Smooth muscle cell (in vitro differentiated cells): ENCODE data around the gene GJC1. TPM values are rescaled to one million over a fixed set of nuclear protein-coding genes. Genes with fewer than 3 reads are reported as not detected.

ENCODE experiments used
- DNase-seq: peaks from one replicate; lab custom pipeline; 2025; ENCODE audit not compliant: unreplicated experiment; lab: John Stamatoyannopoulos, UW
- H2AFZ ChIP-seq: fragments of 200-600 bp; sonication (generic); 2 replicates; pipeline ENCODE4 v1.6.0; 2016; ENCODE audit warnings: antibody characterized with exemption, low read depth, mild to moderate bottlenecking
- H3F3A ChIP-seq: fragments of 200-600 bp; sonication (generic); 2 replicates; pipeline ENCODE4 v1.6.0; 2017; ENCODE audit warnings: antibody characterized with exemption, low read depth
- H3K27ac ChIP-seq: fragments of 200-600 bp; sonication (generic); 2 replicates; pipeline ENCODE4 v1.5.1; 2016; ENCODE audit warnings: low read depth, mild to moderate bottlenecking
- H3K27me3 ChIP-seq: fragments of 200-600 bp; sonication (generic); 2 replicates; pipeline ENCODE4 v1.6.1; 2016; ENCODE audit warnings: low read depth, mild to moderate bottlenecking
- H3K36me3 ChIP-seq: fragments of 200-600 bp; sonication (generic); 2 replicates; pipeline ENCODE4 v1.5.1; 2016; ENCODE audit warnings: low read depth
- H3K4me1 ChIP-seq: fragments of 200-600 bp; sonication (generic); 2 replicates; pipeline ENCODE4 v1.5.1; 2016; ENCODE audit warnings: low read depth
- H3K4me2 ChIP-seq: fragments of 200-600 bp; sonication (generic); 2 replicates; pipeline ENCODE4 v1.6.0; 2016; ENCODE audit warnings: mild to moderate bottlenecking
- H3K4me3 ChIP-seq: fragments of 200-600 bp; sonication (generic); 2 replicates; pipeline ENCODE4 v1.5.1; 2016; ENCODE audit warnings: mild to moderate bottlenecking
- H3K79me2 ChIP-seq: fragments of 200-600 bp; sonication (generic); 2 replicates; pipeline ENCODE4 v1.6.0; 2016; ENCODE audit warnings: low read depth, mild to moderate bottlenecking
- H3K9ac ChIP-seq: fragments of 200-600 bp; sonication (generic); 2 replicates; pipeline ENCODE4 v1.6.0; 2016; ENCODE audit warnings: low read depth
- H3K9me3 ChIP-seq: fragments of 200-600 bp; sonication (generic); replicated peaks from 2 replicates; pipeline ENCODE4 v1.5.1; 2016; ENCODE audit warnings: low read depth
- H4K20me1 ChIP-seq: fragments of 200-600 bp; sonication (generic); 2 replicates; pipeline ENCODE4 v1.6.0; 2016; ENCODE audit warnings: low read depth
- WGBS: methylation state at CpG from one replicate; pipeline ENCODE4 v1.1.7; 2016; ENCODE audit warnings: low lambda C conversion rate; 5-methylcytosine and 5-hydroxymethylcytosine counted together
- polyA plus RNA-seq: library from polyadenylated mRNA; unstranded; fragments of >200 nt; fragmentation: Nextera tagmentation; extraction: Ambion mirVana; gene quantifications from 2 replicates; pipeline ENCODE4 v1.2.1, GENCODE V29; 2016
- total RNA-seq: library from RNA; depleted of rRNA; stranded (reverse); fragments of >200 nt; gene quantifications from 2 replicates; pipeline ENCODE4 v1.2.3, GENCODE V29; 2014
- TF ChIP-seq, protein P1 (sequence below): fragments of 200-600 bp; sonication (generic); IDR thresholded peaks from 2 replicates; pipeline ENCODE4 v1.5.1; 2017; ENCODE audit warnings: borderline replicate concordance, mild to moderate bottlenecking, antibody characterized with exemption; ENCODE audit not compliant: insufficient read depth, poor library complexity, severe bottlenecking

Gene GJC1
- total and polyA plus RNA-seq, 2 experiments from 2014 or later, result 8.0 to 16.1 TPM

DNA sequence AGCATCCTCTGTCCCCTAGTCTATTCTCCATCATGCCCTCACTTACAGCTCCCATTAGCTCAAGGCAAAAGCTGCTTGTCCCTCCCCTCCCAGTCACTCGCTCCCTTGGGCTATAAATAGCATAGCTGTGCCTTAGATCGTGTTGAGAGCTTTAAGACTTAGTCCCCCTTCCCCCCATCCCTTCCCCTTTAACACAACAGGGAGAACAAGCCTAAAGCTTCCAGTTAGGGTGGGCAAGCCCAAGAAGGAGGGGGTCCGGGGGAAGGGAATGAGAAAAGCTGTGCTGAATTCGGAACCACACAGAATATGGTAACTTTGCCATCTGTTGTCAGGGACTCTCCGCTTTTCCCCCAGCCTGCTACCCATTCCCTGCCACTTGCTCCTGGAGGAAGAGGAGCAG, 12.7 kb upstream of the GJC1 start:
- WGBS, result 35% methylated on average over 5 of the region's 5 CpGs
- no peaks in the 10 kb centered on the region for H3K27me3 ChIP-seq
- no peak overlapping the region for H3K4me2 ChIP-seq
- H4K20me1 ChIP-seq, result no peaks in the 10 kb centered on the region
- TF ChIP-seq, protein P1, sequence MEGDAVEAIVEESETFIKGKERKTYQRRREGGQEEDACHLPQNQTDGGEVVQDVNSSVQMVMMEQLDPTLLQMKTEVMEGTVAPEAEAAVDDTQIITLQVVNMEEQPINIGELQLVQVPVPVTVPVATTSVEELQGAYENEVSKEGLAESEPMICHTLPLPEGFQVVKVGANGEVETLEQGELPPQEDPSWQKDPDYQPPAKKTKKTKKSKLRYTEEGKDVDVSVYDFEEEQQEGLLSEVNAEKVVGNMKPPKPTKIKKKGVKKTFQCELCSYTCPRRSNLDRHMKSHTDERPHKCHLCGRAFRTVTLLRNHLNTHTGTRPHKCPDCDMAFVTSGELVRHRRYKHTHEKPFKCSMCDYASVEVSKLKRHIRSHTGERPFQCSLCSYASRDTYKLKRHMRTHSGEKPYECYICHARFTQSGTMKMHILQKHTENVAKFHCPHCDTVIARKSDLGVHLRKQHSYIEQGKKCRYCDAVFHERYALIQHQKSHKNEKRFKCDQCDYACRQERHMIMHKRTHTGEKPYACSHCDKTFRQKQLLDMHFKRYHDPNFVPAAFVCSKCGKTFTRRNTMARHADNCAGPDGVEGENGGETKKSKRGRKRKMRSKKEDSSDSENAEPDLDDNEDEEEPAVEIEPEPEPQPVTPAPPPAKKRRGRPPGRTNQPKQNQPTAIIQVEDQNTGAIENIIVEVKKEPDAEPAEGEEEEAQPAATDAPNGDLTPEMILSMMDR, result no peak
- peaks cover 13% of the 10 kb centered on the region for H3K4me1 ChIP-seq
- no peak overlapping the region for H3K4me3 ChIP-seq
- H3K9me3 ChIP-seq, result no peaks in the 10 kb centered on the region
- no peak for DNase-seq
- no peaks in the 10 kb centered on the region for H3K36me3 ChIP-seq
- no peak overlapping the region for H2AFZ ChIP-seq
- H3K79me2 ChIP-seq, result no peaks in the 10 kb centered on the region
- H3K9ac ChIP-seq, result no peak overlapping the region
- no peaks in the 10 kb centered on the region for H3F3A ChIP-seq
- no peak overlapping the region for H3K27ac ChIP-seq

DNA sequence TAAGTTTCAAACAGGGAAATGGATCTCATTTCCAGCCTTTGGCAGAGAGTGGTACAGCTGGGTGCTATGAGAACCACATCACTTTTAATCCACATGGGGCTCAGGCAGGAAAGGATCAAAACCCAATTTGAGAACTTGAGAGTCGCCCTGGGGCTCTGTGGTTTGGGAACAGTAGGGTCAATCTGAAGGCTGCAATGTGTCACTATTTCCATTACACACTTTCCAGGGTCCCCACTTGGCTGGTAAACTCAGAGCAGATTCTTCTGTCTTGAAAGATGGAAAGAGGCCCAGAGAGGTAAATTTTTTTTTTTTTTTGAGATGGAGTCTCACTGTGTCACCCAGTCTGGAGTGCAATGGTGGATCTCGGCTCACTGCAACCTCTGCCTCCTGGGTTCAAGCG, 10.8 kb upstream of the GJC1 start:
- WGBS, result 83% methylated on average over 3 of the region's 3 CpGs
- no peak overlapping the region for H3K4me3 ChIP-seq
- H3K4me2 ChIP-seq, result no peak overlapping the region
- H4K20me1 ChIP-seq, result no peaks in the 10 kb centered on the region
- H3K36me3 ChIP-seq, result no peaks in the 10 kb centered on the region
- DNase-seq, result no peak
- H3K27me3 ChIP-seq, result no peaks in the 10 kb centered on the region
- TF ChIP-seq, protein P1, result no peak
- H3F3A ChIP-seq, result no peaks in the 10 kb centered on the region
- H3K79me2 ChIP-seq, result no peaks in the 10 kb centered on the region
- no peaks in the 10 kb centered on the region for H3K9me3 ChIP-seq
- peaks cover 13% of the 10 kb centered on the region for H3K4me1 ChIP-seq
- no peak overlapping the region for H2AFZ ChIP-seq
- H3K9ac ChIP-seq, result no peak overlapping the region
- H3K27ac ChIP-seq, result no peak overlapping the region

DNA sequence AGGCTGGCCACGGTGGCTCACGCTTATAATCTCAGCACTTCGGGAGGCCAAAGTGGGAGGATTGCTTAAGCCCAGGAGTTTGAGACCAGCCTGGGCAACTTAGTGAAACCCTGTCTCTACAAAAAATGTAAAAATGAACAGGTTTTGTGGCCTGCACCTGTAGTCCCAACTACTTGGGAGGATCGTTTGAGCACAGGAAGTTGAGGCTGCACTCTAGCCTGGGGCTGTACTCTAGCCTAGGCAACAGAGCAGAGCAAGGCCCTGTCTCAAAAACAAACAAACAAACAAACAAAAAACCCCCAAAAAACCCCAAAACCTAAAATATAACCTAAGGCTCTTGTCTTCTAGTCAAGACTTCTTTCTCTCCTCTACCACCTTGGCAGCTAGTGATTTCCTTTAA, 10.2 kb upstream of the GJC1 start:
- Histone ChIP-seq H3F3A (no peaks in the 10 kb centered on the region), H3K9me3 (no peaks in the 10 kb centered on the region), H3K27me3 (no peaks in the 10 kb centered on the region), H3K79me2 (no peaks in the 10 kb centered on the region), H2AFZ (no peak overlapping the region), H4K20me1 (no peaks in the 10 kb centered on the region), H3K27ac (no peak overlapping the region), H3K4me2 (no peak overlapping the region), H3K36me3 (no peaks in the 10 kb centered on the region), H3K4me1 (peaks cover 13% of the 10 kb centered on the region), H3K4me3 (no peak overlapping the region), H3K9ac (no peak overlapping the region)
- 92% methylated on average over 4 of the region's 4 CpGs for WGBS
- no peak for DNase-seq
- TF ChIP-seq, protein P1, result no peak

DNA sequence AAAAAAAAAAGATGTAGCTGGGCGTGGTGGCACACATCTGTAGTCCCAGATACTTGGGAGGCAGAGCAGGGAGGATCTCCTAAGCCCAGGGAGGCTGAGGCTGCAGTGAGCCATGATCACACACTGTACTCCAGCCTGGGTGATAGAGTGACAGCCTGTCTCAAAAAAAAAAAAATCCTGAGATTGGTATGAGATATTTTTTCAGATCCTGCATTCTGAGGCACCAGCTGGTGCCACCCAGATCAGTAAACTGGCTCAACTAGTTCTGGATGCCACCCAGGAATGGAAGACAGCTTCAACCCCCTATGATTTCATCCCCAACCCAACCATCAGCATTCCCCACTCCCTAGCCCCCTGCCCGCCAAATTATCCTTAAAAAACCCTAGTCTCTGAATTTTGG, 7.1 kb upstream of the GJC1 start:
- H3K4me3 ChIP-seq, result no peak overlapping the region
- no peaks in the 10 kb centered on the region for H3K79me2 ChIP-seq
- no peak overlapping the region for H3K9ac ChIP-seq
- 88% methylated on average over 2 of the region's 2 CpGs for WGBS
- no peaks in the 10 kb centered on the region for H3F3A ChIP-seq
- no peak for DNase-seq
- no peak overlapping the region for H3K4me2 ChIP-seq
- TF ChIP-seq, protein P1, result no peak
- H3K4me1 ChIP-seq, result no peaks in the 10 kb centered on the region
- no peaks in the 10 kb centered on the region for H4K20me1 ChIP-seq
- no peak overlapping the region for H3K27ac ChIP-seq
- H3K36me3 ChIP-seq, result no peaks in the 10 kb centered on the region
- H3K27me3 ChIP-seq, result no peaks in the 10 kb centered on the region
- H3K9me3 ChIP-seq, result no peaks in the 10 kb centered on the region
- H2AFZ ChIP-seq, result no peak overlapping the region
